Neutrophil (primary cell): ENCODE measurements around the gene CAMTA1.

Experiments
- H3K27ac ChIP-seq: fragments of 200-600 bp; sonication (generic); 2 replicates; pipeline ENCODE4 v1.5.1; 2016; ENCODE audit warnings: mild to moderate bottlenecking, moderate library complexity
- H3K27me3 ChIP-seq: fragments of 200-600 bp; sonication (generic); 2 replicates; pipeline ENCODE4 v1.6.0; 2016; ENCODE audit warnings: mild to moderate bottlenecking
- H3K36me3 ChIP-seq: fragments of 200-600 bp; sonication (generic); 2 replicates; pipeline ENCODE4 v1.5.1; 2017
- H3K4me1 ChIP-seq, 2 experiments: fragments of 200-600 bp in 1 of 2; sonication (generic) in 1 of 2; 1 replicate in 1 of 2; 2 replicates in 1 of 2; pipeline versions ENCODE4 v1.5.1 to v1.6.1; 2013 to 2016; ENCODE audit warnings: low read depth in 1 of 2, low read length in 1 of 2, mild to moderate bottlenecking in 1 of 2, moderate library complexity in 1 of 2; ENCODE audit not compliant: control insufficient read depth in 1 of 2, insufficient read depth in 1 of 2
- H3K4me3 ChIP-seq, 2 experiments: fragments of 200-600 bp in 1 of 2; sonication (generic) in 1 of 2; 1 replicate in 1 of 2; 2 replicates in 1 of 2; pipeline ENCODE4 v1.5.1; 2013 to 2016; ENCODE audit warnings: low read depth in 1 of 2, low read length in 1 of 2, mild to moderate bottlenecking in 1 of 2, moderate library complexity in 1 of 2
- H3K9me3 ChIP-seq: fragments of 200-600 bp; sonication (generic); 2 replicates; pipeline ENCODE4 v1.5.1; 2016
- CTCF ChIP-seq: fragments of 200-600 bp; sonication (generic); IDR thresholded peaks from 2 replicates; pipeline ENCODE4 v1.5.1; 2016; ENCODE audit warnings: antibody characterized with exemption

Gene CAMTA1

GRCh38 chr1:7613106-7613850 is 828.0 kb downstream of the CAMTA1 start:
- Histone ChIP-seq H3K27me3 (no peaks in the 10 kb centered on the region), H3K4me1 (no peaks in the 10 kb centered on the region), H3K36me3 (no peaks in the 10 kb centered on the region), H3K27ac (no peak overlapping the region), H3K9me3 (no peaks in the 10 kb centered on the region), H3K4me3 (no peak overlapping the region)
- TF ChIP-seq CTCF, result no peak

- no peaks in the 10 kb centered on the region for H3K27me3 ChIP-seq
- no peak overlapping the region for H3K27ac ChIP-seq
- H3K4me1 ChIP-seq, result no peaks in the 10 kb centered on the region
- no peaks in the 10 kb centered on the region for H3K9me3 ChIP-seq
- no peaks in the 10 kb centered on the region for H3K36me3 ChIP-seq
- TF ChIP-seq CTCF, result no peak
- no peak overlapping the region for H3K4me3 ChIP-seq
Measured at GRCh38 chr1:7613851-7614205, 828.6 kb downstream of the CAMTA1 start.

- Histone ChIP-seq H3K27me3 (no peaks in the 10 kb centered on the region), H3K4me3 (no peak overlapping the region)
- TF ChIP-seq CTCF, result no peak
Measured at GRCh38 chr1:7614576-7615074, 829.4 kb downstream of the CAMTA1 start.

GRCh38 chr1:7615138-7615537 is 829.9 kb downstream of the CAMTA1 start:
- Histone ChIP-seq H3K36me3 (no peaks in the 10 kb centered on the region), H3K27me3 (no peaks in the 10 kb centered on the region), H3K4me3 (no peak overlapping the region), H3K4me1 (no peaks in the 10 kb centered on the region), H3K9me3 (no peaks in the 10 kb centered on the region), H3K27ac (no peak overlapping the region)
- no peak for TF ChIP-seq CTCF

More at GRCh38 chr1:7614576-7615074, 829.4 kb downstream of the CAMTA1 start:
- Histone ChIP-seq H3K4me1 (no peaks in the 10 kb centered on the region), H3K36me3 (no peaks in the 10 kb centered on the region), H3K27ac (no peak overlapping the region), H3K9me3 (no peaks in the 10 kb centered on the region)

- no peak for TF ChIP-seq CTCF
- no peaks in the 10 kb centered on the region for H3K27me3 ChIP-seq
- no peak overlapping the region for H3K4me3 ChIP-seq
Measured at GRCh38 chr1:7616076-7616832, 831.0 kb downstream of the CAMTA1 start.

More at GRCh38 chr1:7616076-7616832, 831.0 kb downstream of the CAMTA1 start:
- Histone ChIP-seq H3K9me3 (no peaks in the 10 kb centered on the region), H3K36me3 (no peaks in the 10 kb centered on the region), H3K4me1 (no peaks in the 10 kb centered on the region), H3K27ac (no peak overlapping the region)
